H1 (cell line): ENCODE results near the gene NTRK1. TPM values are rescaled to one million over a fixed set of nuclear protein-coding genes. Genes with fewer than 3 reads are reported as not detected.
A peak's percentile ranks its signal among the peaks of the same experiment; 100 is the strongest.

ENCODE experiments used
- CTCF ChIA-PET: fragments of 300-600 bp; sonication (Branson Sonifier 250); formaldehyde crosslinking; loops from one replicate; lab custom pipeline; 2021; ENCODE audit not compliant: partially characterized antibody; lab: Charles Lee
- POLR2A ChIA-PET: fragments of 300-600 bp; sonication (Branson Sonifier 250); formaldehyde crosslinking; loops from one replicate; lab custom pipeline; 2021; ENCODE audit warnings: inconsistent platforms; ENCODE audit not compliant: partially characterized antibody; lab: Charles Lee
- DNase-seq, 2 experiments: peaks; one replicate each; pipeline versions ENCODE4 v3.0.0 to v3.0.0-alpha.2; 2010 to 2022; ENCODE audit warnings: low spot score in 2 of 2, low read depth in 1 of 2, mixed read lengths in 1 of 2
- FAIRE-seq: peaks from 2 replicates; lab custom pipeline; 2011; peaks lifted over from hg19 to GRCh38; lab: Jason Lieb, UNC
- H2AFZ ChIP-seq: 2 replicates; pipeline ENCODE4 v1.8.1; 2012; ENCODE audit warnings: low read length, inconsistent platforms
- H2AK5ac ChIP-seq: 2 replicates; pipeline ENCODE4 v1.6.1; 2013; ENCODE audit warnings: low read depth, low read length
- H2BK120ac ChIP-seq: replicated peaks from 2 replicates; pipeline ENCODE3; 2013; ENCODE audit warnings: low read depth, low read length, inconsistent platforms
- H2BK12ac ChIP-seq: 2 replicates; pipeline ENCODE4 v1.6.1; 2013; ENCODE audit warnings: low read depth, low read length
- H2BK15ac ChIP-seq: 2 replicates; pipeline ENCODE4 v1.6.1; 2013; ENCODE audit warnings: low read length
- H2BK20ac ChIP-seq: 2 replicates; pipeline ENCODE4 v1.6.1; 2013; ENCODE audit warnings: low read length
- H2BK5ac ChIP-seq: 2 replicates; pipeline ENCODE4 v1.6.1; 2013; ENCODE audit warnings: low read depth, low read length
- H3K14ac ChIP-seq: 2 replicates; pipeline ENCODE4 v1.6.1; 2013; ENCODE audit warnings: inconsistent platforms; ENCODE audit not compliant: insufficient read length
- H3K18ac ChIP-seq: 2 replicates; pipeline ENCODE4 v1.6.1; 2013; ENCODE audit warnings: low read length; ENCODE audit errors: extremely low read depth
- H3K23ac ChIP-seq: 2 replicates; pipeline ENCODE4 v1.6.1; 2013; ENCODE audit warnings: inconsistent platforms; ENCODE audit not compliant: insufficient read length
- H3K23me2 ChIP-seq: 2 replicates; pipeline ENCODE4 v1.6.1; 2013; ENCODE audit warnings: low read depth, low read length
- H3K27ac ChIP-seq: 2 replicates; pipeline ENCODE4 v1.6.1; 2011; ENCODE audit warnings: low read depth, low read length, inconsistent platforms
- H3K27me3 ChIP-seq, 4 experiments: replicated peaks in 1 of 4; 1 replicate in 1 of 4; 2 replicates in 3 of 4; pipeline versions ENCODE4 v1.6.1 to v1.8.1; 2011 to 2013; ENCODE audit warnings: low read length in 3 of 4, mild to moderate bottlenecking in 3 of 4, inconsistent platforms in 2 of 4, mixed read lengths in 2 of 4, moderate library complexity in 1 of 4; ENCODE audit not compliant: control insufficient read depth in 3 of 4, insufficient read depth in 3 of 4; ENCODE audit errors: extremely low read depth in 1 of 4
- H3K36me3 ChIP-seq, 4 experiments: 2 replicates each; pipeline versions ENCODE4 v1.6.1 to v1.8.1; 2011 to 2013; ENCODE audit warnings: mild to moderate bottlenecking in 4 of 4, low read length in 3 of 4, moderate library complexity in 2 of 4, control low read depth in 1 of 4, inconsistent platforms in 1 of 4; ENCODE audit not compliant: insufficient read depth in 4 of 4, control insufficient read depth in 2 of 4
- H3K4ac ChIP-seq: replicated peaks from 2 replicates; pipeline ENCODE3; 2013; ENCODE audit warnings: low read length, low read depth, mixed read lengths, inconsistent platforms; ENCODE audit not compliant: insufficient read length
- H3K4me1 ChIP-seq, 4 experiments: replicated peaks in 1 of 4; 1 replicate in 1 of 4; 2 replicates in 3 of 4; pipeline versions ENCODE4 v1.6.1 to v1.8.1; 2011 to 2013; ENCODE audit warnings: low read length in 3 of 4, inconsistent platforms in 2 of 4, mixed read lengths in 1 of 4; ENCODE audit not compliant: insufficient read depth in 4 of 4, control insufficient read depth in 3 of 4
- H3K4me2 ChIP-seq, 2 experiments: 2 replicates each; pipeline versions ENCODE4 v1.6.1 to v1.8.1; 2011 to 2013; ENCODE audit warnings: low read depth in 2 of 2, low read length in 2 of 2, control low read depth in 1 of 2, inconsistent platforms in 1 of 2, mild to moderate bottlenecking in 1 of 2; ENCODE audit not compliant: insufficient read depth in 1 of 2
- H3K4me3 ChIP-seq, 4 experiments: fragments of 200-600, 300-600 bp in 1 of 4; sonication (generic), shearing (Covaris generic), sonication (Bioruptor Twin) in 1 of 4; 2 replicates each; pipeline versions ENCODE4 v1.5.1 to v1.8.1; 2011 to 2016; ENCODE audit warnings: low read length in 4 of 4, low read depth in 3 of 4, control low read depth in 2 of 4, inconsistent platforms in 2 of 4, mild to moderate bottlenecking in 2 of 4, mixed read lengths in 1 of 4, moderate library complexity in 1 of 4; ENCODE audit not compliant: insufficient read depth in 2 of 4; ENCODE audit errors: extremely low read depth in 1 of 4
- H3K56ac ChIP-seq: replicated peaks from 2 replicates; pipeline ENCODE3; 2013; ENCODE audit warnings: low read depth, mild to moderate bottlenecking, mixed read lengths, low read length, inconsistent platforms; ENCODE audit not compliant: insufficient read length
- H3K79me1 ChIP-seq: 2 replicates; pipeline ENCODE4 v1.6.1; 2013; ENCODE audit warnings: low read depth, low read length, control low read depth
- H3K79me2 ChIP-seq, 2 experiments: 2 replicates each; pipeline versions ENCODE4 v1.6.1 to v1.8.1; 2012 to 2013; ENCODE audit warnings: low read length in 2 of 2, mild to moderate bottlenecking in 2 of 2, inconsistent platforms in 1 of 2; ENCODE audit not compliant: insufficient read depth in 2 of 2, control insufficient read depth in 1 of 2
- H3K9ac ChIP-seq, 4 experiments: replicated peaks in 1 of 4; 1 replicate in 1 of 4; 2 replicates in 3 of 4; pipeline versions ENCODE4 v1.6.1 to v1.8.1; 2011 to 2013; ENCODE audit warnings: low read depth in 3 of 4, low read length in 3 of 4, control low read depth in 2 of 4, mild to moderate bottlenecking in 2 of 4, moderate library complexity in 2 of 4, inconsistent platforms in 1 of 4; ENCODE audit errors: extremely low read depth in 1 of 4
- H3K9me3 ChIP-seq, 2 experiments: 2 replicates each; pipeline versions ENCODE4 v1.6.1 to v1.8.1; 2012 to 2013; ENCODE audit warnings: mild to moderate bottlenecking in 2 of 2, moderate library complexity in 2 of 2, control low read depth in 1 of 2, inconsistent platforms in 1 of 2, low read depth in 1 of 2, low read length in 1 of 2, mixed read lengths in 1 of 2; ENCODE audit not compliant: insufficient read depth in 2 of 2
- H4K20me1 ChIP-seq, 2 experiments: replicated peaks in 1 of 2; 2 replicates each; pipeline versions ENCODE3 to v1.8.1; 2011 to 2013; ENCODE audit warnings: inconsistent platforms in 2 of 2, low read length in 2 of 2, mild to moderate bottlenecking in 1 of 2; ENCODE audit not compliant: insufficient read depth in 2 of 2, control insufficient read depth in 1 of 2
- H4K5ac ChIP-seq: 2 replicates; pipeline ENCODE4 v1.6.1; 2013; ENCODE audit warnings: low read length, low read depth, mixed read lengths, inconsistent platforms; ENCODE audit not compliant: insufficient read length
- H4K8ac ChIP-seq: 2 replicates; pipeline ENCODE4 v1.8.0; 2013; ENCODE audit warnings: mild to moderate bottlenecking, moderate library complexity, low read length, inconsistent platforms; ENCODE audit not compliant: insufficient read depth; ENCODE audit errors: extremely low read depth
- H4K91ac ChIP-seq: replicated peaks from 2 replicates; pipeline ENCODE3; 2013; ENCODE audit warnings: low read length, mixed read lengths, inconsistent platforms; ENCODE audit not compliant: insufficient read length
- CBX5 ChIP-seq: fragments of 300-800, 300-1000 bp; sonication (generic); IDR thresholded peaks from 2 replicates; pipeline ENCODE4 v1.7.1; 2016; ENCODE audit warnings: antibody characterized with exemption, low read length, low read depth
- CHD1 ChIP-seq: IDR thresholded peaks from 2 replicates; pipeline ENCODE4 v1.6.1; 2012; ENCODE audit warnings: low read depth, low read length, improper control_type of control experiment
- CHD2 ChIP-seq: IDR thresholded peaks from 2 replicates; pipeline ENCODE4 v1.6.1; 2012; ENCODE audit warnings: low read length, improper control_type of control experiment
- E2F6 ChIP-seq: IDR thresholded peaks from 2 replicates; pipeline ENCODE4 v1.6.1; 2012; ENCODE audit warnings: inconsistent platforms
- FOSL1 ChIP-seq: IDR thresholded peaks from 2 replicates; pipeline ENCODE4 v1.6.1; 2011; ENCODE audit warnings: mild to moderate bottlenecking, low read depth, low read length, moderate library complexity; ENCODE audit not compliant: insufficient read depth
- HDAC2 ChIP-seq, 2 experiments: fragments of 300-600 bp in 1 of 2; sonication (generic) in 1 of 2; IDR thresholded peaks; 2 replicates each; pipeline ENCODE4 v1.6.1; 2011 to 2012; ENCODE audit warnings: low read depth in 2 of 2, low read length in 2 of 2, mild to moderate bottlenecking in 2 of 2, moderate library complexity in 2 of 2, borderline replicate concordance in 1 of 2, inconsistent platforms in 1 of 2
- JUND ChIP-seq: IDR thresholded peaks from 2 replicates; pipeline ENCODE4 v1.6.1; 2011; ENCODE audit warnings: mild to moderate bottlenecking, improper control_type of control experiment, low read length
- NRF1 ChIP-seq: IDR thresholded peaks from 2 replicates; pipeline ENCODE4 v1.6.1; 2011; ENCODE audit warnings: mild to moderate bottlenecking, low read depth, low read length, improper control_type of control experiment
- POLR2A ChIP-seq, 2 experiments: IDR thresholded peaks; 1 replicate in 1 of 2; 2 replicates in 1 of 2; pipeline ENCODE4 v1.6.1; 2011; ENCODE audit warnings: low read depth in 2 of 2, low read length in 2 of 2, mild to moderate bottlenecking in 2 of 2; ENCODE audit errors: control extremely low read depth in 1 of 2
- POU5F1 ChIP-seq: IDR thresholded peaks from 2 replicates; pipeline ENCODE4 v1.6.1; 2011; ENCODE audit warnings: low read depth, mild to moderate bottlenecking, low read length, moderate library complexity
- SIX5 ChIP-seq: IDR thresholded peaks from 2 replicates; pipeline ENCODE4 v1.6.1; 2011; ENCODE audit warnings: mild to moderate bottlenecking, low read depth, low read length
- SRF ChIP-seq: IDR thresholded peaks from 2 replicates; pipeline ENCODE4 v1.6.1; 2011; ENCODE audit warnings: mild to moderate bottlenecking, low read depth, low read length, moderate library complexity
- TAF7 ChIP-seq: optimal IDR thresholded peaks from 2 replicates; pipeline ENCODE3; 2011; ENCODE audit warnings: low read depth, mild to moderate bottlenecking, inconsistent platforms, low read length, moderate library complexity, borderline replicate concordance
- TBP ChIP-seq: IDR thresholded peaks from 2 replicates; pipeline ENCODE4 v1.6.1; 2011; ENCODE audit warnings: low read depth, low read length, improper control_type of control experiment
- TEAD4 ChIP-seq: IDR thresholded peaks from 2 replicates; pipeline ENCODE4 v1.6.1; 2012; ENCODE audit warnings: low read depth, low read length, inconsistent platforms, mixed read lengths
- WGBS, 2 experiments: shearing (Covaris generic) in 1 of 2; methylation state at CpG; one replicate each; pipeline versions ENCODE4 v1.1.6 to v1.1.7; 2013 to 2015; ENCODE audit warnings: low lambda C conversion rate in 2 of 2, mixed read lengths in 2 of 2, inconsistent platforms in 1 of 2, low coverage in 1 of 2, missing lambda C conversion rate in 1 of 2; ENCODE audit not compliant: insufficient replicate concordance in 2 of 2, insufficient coverage in 1 of 2, insufficient read length in 1 of 2; ENCODE audit errors: extremely low coverage in 1 of 2, missing lambda C conversion rate in 1 of 2; 5-methylcytosine and 5-hydroxymethylcytosine counted together
- polyA plus RNA-seq, 7 experiments: library from polyadenylated mRNA; depleted of rRNA in 3 of 7; stranded (reverse) in 5 of 7; unstranded in 2 of 7; fragments of >200 nt in 5 of 7; fragments of 200-250 nt in 2 of 7; gene quantifications; 1 replicate in 5 of 7; 2 replicates in 1 of 7; 4 replicates in 1 of 7; pipeline versions ENCODE4 v1.2.1 to v1.2.3, GENCODE V29; 2011 to 2013; ENCODE audit warnings: missing spikeins in 2 of 7, mixed read lengths in 2 of 7
- total RNA-seq: library from RNA; stranded (reverse); fragmentation: NEBNext Ultra II Directional; extraction: Animal tissue kit (Norgen Biotek cat#: 25700); gene quantifications from 2 replicates; pipeline ENCODE4 v1.2.1, GENCODE V29; 2021

NTRK1 gene
- total and polyA plus RNA-seq, 2 of the 8 experiments (the other 6 are each of a cell fraction or from before 2014, with no cell fraction given), result 0.12 to 0.24 TPM

GRCh38 chr1:156840898-156841279 is 19.8 kb upstream of the NTRK1 start:
- Histone ChIP-seq H2AFZ (no peak overlapping the region), H3K79me1 (no peaks in the 10 kb centered on the region), H2BK20ac (no peak overlapping the region), H3K27me3 (peaks cover 28 to 42% (median 40%) of the 10 kb centered on the region in 4 experiments), H3K36me3 (no peaks in the 10 kb centered on the region), H3K4me2 (no peak overlapping the region), H3K9ac (no peak overlapping the region), H3K4ac (no peak overlapping the region), H2BK15ac (no peak overlapping the region), H3K23ac (no peak overlapping the region), H4K5ac (no peak overlapping the region), H3K56ac (no peak overlapping the region), H2BK12ac (peak overlapping the region; percentile 39; the same call in 1 of the 2 replicates), H3K79me2 (no peaks in the 10 kb centered on the region), H4K8ac (no peak overlapping the region), H4K20me1 (peaks cover 7 to 10% of the 10 kb centered on the region in 2 experiments), H4K91ac (no peak overlapping the region), H3K9me3 (no peaks in the 10 kb centered on the region), H2BK120ac (no peak overlapping the region), H3K18ac (no peak overlapping the region), H3K4me1 (peaks cover 0 to 17% (median 11%) of the 10 kb centered on the region in 4 experiments; a peak in 5 of 7 replicates), H2AK5ac (no peak overlapping the region), H3K4me3 (no peak overlapping the region), H3K27ac (no peak overlapping the region), H3K14ac (no peak overlapping the region), H2BK5ac (no peak overlapping the region), H3K23me2 (peaks cover 6% of the 10 kb centered on the region; the same call in 1 of the 2 replicates)
- CTCF ChIA-PET, result interaction anchor here (0.8 to 23.5 kb wide), 14 partner anchors 8 to 159 kb away, joined by 3 to 556 read pairs (median 6); partner anchors contain the start of genes CRABP2, INSRR, NTRK1 and SH2D2A
- POLR2A ChIA-PET, result interaction anchor here (1.0 to 1.4 kb wide), 3 partner anchors 27 to 49 kb away, joined by 3 read pairs; no protein-coding TSS in a partner anchor
- DNase-seq, result no peak
- 88% methylated on average over 9 of the region's 14 CpGs; no CpG with 5 or more reads in 1 of the 2 experiments for WGBS, 2 experiments
- FAIRE-seq, result no peak
- TF ChIP-seq TAF7 (no peak), SIX5 (no peak), CBX5 (no peak), TBP (no peak), POU5F1 (no peak), HDAC2 (IDR thresholded peaks at IDR 0.05; ENCODE audit: borderline replicate concordance in 1 of 2, low read depth in 2 of 2, low read length in 2 of 2) (no peak), TEAD4 (no peak), CHD2 (no peak), NRF1 (no peak), POLR2A (IDR thresholded peaks at IDR 0.05; ENCODE audit: control extremely low read depth in 1 of 2, low read depth in 2 of 2, low read length in 2 of 2) (no peak), FOSL1 (no peak), SRF (no peak), E2F6 (no peak), JUND (no peak), CHD1 (no peak)
